Stomach (tissue), 9 donors: ENCODE measurements around the gene ARRB1. TPM values are rescaled to one million over a fixed set of nuclear protein-coding genes. Genes with fewer than 3 reads are reported as not detected.

Source experiments
- DNase-seq, 2 donors: peaks; one replicate each; pipeline versions ENCODE4 v3.0.0 to v3.0.0-alpha.2; 2013 to 2019
- H3K27ac ChIP-seq, 5 donors: fragments of 200-600 bp in 4 of 5; sonication (generic) in 4 of 5; one replicate each; pipeline ENCODE4 v1.5.1; 2013 to 2019; ENCODE audit warnings: mild to moderate bottlenecking in 1 of 5, moderate library complexity in 1 of 5
- H3K27me3 ChIP-seq, 3 donors: fragments of 200-600 bp; sonication (generic); one replicate each; pipeline ENCODE4 v1.5.1; 2017 to 2019; ENCODE audit warnings: mixed run types in 1 of 3
- H3K36me3 ChIP-seq, 4 donors: fragments of 200-600 bp; sonication (generic); 1 replicate in 3 of 4; 2 replicates in 1 of 4; pipeline ENCODE4 v1.5.1; 2016 to 2019
- H3K4me1 ChIP-seq, 4 donors: fragments of 200-600 bp; sonication (generic); one replicate each; pipeline ENCODE4 v1.5.1; 2016 to 2019
- H3K4me3 ChIP-seq, 4 donors: fragments of 200-600 bp; sonication (generic) in 3 of 4; one replicate each; pipeline ENCODE4 v1.5.1; 2016 to 2019; ENCODE audit warnings: mild to moderate bottlenecking in 1 of 4
- H3K9me3 ChIP-seq, 4 donors: fragments of 200-600 bp; sonication (generic); one replicate each; pipeline ENCODE4 v1.5.1; 2016 to 2019
- EP300 ChIP-seq: sonication (generic); formaldehyde crosslinking; IDR thresholded peaks from one replicate; pipeline ENCODE4 v1.6.1; 2017; ENCODE audit warnings: antibody characterized with exemption
- POLR2A ChIP-seq, 4 donors: fragments of 450-650 bp; IDR thresholded peaks; one replicate each; pipeline ENCODE4 v1.6.1; 2016; ENCODE audit warnings: antibody characterized with exemption in 4 of 4, control low read depth in 2 of 4, mild to moderate bottlenecking in 1 of 4, moderate library complexity in 1 of 4
- POLR2AphosphoS5 ChIP-seq, 3 donors: sonication (generic); formaldehyde crosslinking; IDR thresholded peaks; one replicate each; pipeline ENCODE4 v1.6.1; 2016; ENCODE audit warnings: antibody characterized with exemption in 3 of 3
- WGBS, 5 donors: extraction: QIAGEN DNeasy Blood & Tissue Kit in 3 of 5; methylation state at CpG; one replicate each; pipeline versions ENCODE4 v1.1.5 to v1.1.7; 2013 to 2018; 5-methylcytosine and 5-hydroxymethylcytosine counted together
- intact Hi-C: fragments of 100-400 bp; cut with DNase I; formaldehyde crosslinking; loops from one replicate; pipeline ENCODE4 v1.15.1; 2023; ENCODE audit warnings: low total_unique reads
- polyA plus RNA-seq, 3 donors: library from polyadenylated mRNA; stranded (reverse); fragments of 200-250 nt; gene quantifications; one replicate each; pipeline ENCODE4 v1.2.3, GENCODE V29; 2013
- total RNA-seq, 5 donors: library from RNA; depleted of rRNA; stranded (reverse); fragments of >200 nt; gene quantifications; one replicate each; pipeline versions ENCODE4 v1.1.0 to v1.2.3, GENCODE V29; 2014 to 2016
- TF ChIP-seq, protein P1 (sequence below), 7 experiments: fragments of 450-650 bp in 4 of 7; fragments of 200-600 bp in 3 of 7; sonication (generic) in 3 of 7; IDR thresholded peaks; one replicate each; pipeline ENCODE4 v1.5.1; 2016 to 2019; ENCODE audit warnings: antibody characterized with exemption in 7 of 7, control low read depth in 2 of 7, mild to moderate bottlenecking in 1 of 7
- donor health status: healthy with polysubstance abuse.
- donor health status: Bipolar disorder and iron deficiency.
- donor health status: healthy.

ARRB1 gene
- total and polyA plus RNA-seq, 8 donors, result 18.0 to 151 (median 48.4) TPM

DNA sequence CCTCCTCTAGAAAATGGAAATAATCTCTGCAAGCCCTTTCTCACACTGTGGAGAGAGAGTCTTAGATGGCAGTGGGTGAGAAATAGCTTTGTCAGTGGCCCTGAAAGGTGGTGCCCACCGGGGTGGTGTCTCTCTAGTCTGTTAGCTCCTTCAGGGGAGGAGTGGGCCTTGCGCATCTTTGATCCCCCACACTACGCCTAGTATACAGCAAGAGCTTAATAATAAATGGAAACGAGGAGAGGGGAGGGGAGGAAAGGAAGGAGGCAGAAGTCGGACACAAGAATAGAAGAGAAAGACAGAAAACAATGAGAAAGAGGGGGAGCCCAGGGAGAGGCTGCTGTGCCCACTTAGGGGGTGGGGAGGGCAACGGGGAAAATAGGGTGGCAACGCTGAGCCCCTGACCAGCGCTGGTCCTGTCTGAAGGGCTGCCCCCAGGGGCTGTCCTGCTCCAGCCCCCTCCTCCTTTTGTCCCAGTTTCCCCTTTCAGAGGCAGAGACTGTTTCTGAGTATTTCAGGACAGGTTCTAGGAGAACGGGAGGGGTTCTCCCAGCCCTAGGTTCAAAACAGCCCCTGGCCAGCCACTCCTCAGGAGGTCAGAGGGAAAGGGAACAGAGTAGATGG, 1.2 kb downstream of the ARRB1 start:
- no peaks in the 10 kb centered on the region for H3K36me3 ChIP-seq
- TF ChIP-seq, protein P1, sequence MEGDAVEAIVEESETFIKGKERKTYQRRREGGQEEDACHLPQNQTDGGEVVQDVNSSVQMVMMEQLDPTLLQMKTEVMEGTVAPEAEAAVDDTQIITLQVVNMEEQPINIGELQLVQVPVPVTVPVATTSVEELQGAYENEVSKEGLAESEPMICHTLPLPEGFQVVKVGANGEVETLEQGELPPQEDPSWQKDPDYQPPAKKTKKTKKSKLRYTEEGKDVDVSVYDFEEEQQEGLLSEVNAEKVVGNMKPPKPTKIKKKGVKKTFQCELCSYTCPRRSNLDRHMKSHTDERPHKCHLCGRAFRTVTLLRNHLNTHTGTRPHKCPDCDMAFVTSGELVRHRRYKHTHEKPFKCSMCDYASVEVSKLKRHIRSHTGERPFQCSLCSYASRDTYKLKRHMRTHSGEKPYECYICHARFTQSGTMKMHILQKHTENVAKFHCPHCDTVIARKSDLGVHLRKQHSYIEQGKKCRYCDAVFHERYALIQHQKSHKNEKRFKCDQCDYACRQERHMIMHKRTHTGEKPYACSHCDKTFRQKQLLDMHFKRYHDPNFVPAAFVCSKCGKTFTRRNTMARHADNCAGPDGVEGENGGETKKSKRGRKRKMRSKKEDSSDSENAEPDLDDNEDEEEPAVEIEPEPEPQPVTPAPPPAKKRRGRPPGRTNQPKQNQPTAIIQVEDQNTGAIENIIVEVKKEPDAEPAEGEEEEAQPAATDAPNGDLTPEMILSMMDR (IDR thresholded peaks at IDR 0.05), result no peak
- no peak for TF ChIP-seq EP300
- TF ChIP-seq POLR2A (IDR thresholded peaks at IDR 0.05), result no peak
- no peak for TF ChIP-seq POLR2AphosphoS5 (IDR thresholded peaks at IDR 0.05)
- WGBS, 5 donors, result 25 to 47% (median 39%) methylated on average over 9 of the region's 9 CpGs
- H3K27ac ChIP-seq, result peak overlapping the region; percentile 95 to 98 (median 97)
- no peak for DNase-seq
- intact Hi-C loops, result no loop called here
- no peaks in the 10 kb centered on the region for H3K9me3 ChIP-seq
- no peaks in the 10 kb centered on the region for H3K27me3 ChIP-seq
- peak overlapping the region; percentile 66 to 92 (median 76) for H3K4me3 ChIP-seq
- H3K4me1 ChIP-seq, result peaks cover 65 to 79% (median 74%) of the 10 kb centered on the region in 4 donors

DNA sequence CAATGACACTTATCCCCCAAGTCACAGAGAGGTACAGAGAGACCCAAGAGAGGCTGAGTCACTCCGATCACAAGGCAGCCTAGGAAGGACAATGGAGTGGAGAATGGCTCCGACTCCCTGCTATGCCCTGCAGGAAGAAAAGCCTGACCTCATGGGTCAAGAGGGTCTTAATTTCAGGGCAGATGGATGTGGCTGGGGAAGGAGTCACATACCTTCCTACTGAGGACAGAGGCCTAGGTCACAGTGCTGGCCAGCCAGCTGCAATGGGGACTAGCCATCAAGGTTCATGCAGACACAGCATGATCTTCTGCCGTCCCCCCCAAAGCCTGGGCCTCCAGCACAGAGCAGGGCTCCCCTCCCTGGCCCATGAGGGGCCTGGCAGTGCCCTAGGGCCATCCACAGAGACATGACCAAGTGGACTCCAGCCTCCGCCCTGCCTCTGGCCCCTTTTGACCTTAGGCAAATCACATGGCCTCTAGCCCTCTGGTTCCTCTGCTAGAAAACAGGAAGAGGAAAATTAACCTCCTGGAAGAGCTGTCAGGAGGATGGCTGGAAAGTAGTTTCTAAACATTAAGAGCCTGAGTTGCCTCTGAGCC, 1.8 kb downstream of the ARRB1 start:
- Histone ChIP-seq H3K4me1 (peaks cover 71 to 85% (median 81%) of the 10 kb centered on the region in 4 donors), H3K36me3 (no peaks in the 10 kb centered on the region), H3K27ac (peak overlapping the region; percentile 95 to 98 (median 97)), H3K9me3 (no peaks in the 10 kb centered on the region), H3K4me3 (peak overlapping the region; percentile 66 to 92 (median 76)), H3K27me3 (no peaks in the 10 kb centered on the region)
- 50 to 64% (median 61%) methylated on average over 4 of the region's 4 CpGs for WGBS, 5 donors
- intact Hi-C loops, result no loop called here
- TF ChIP-seq POLR2AphosphoS5 (IDR thresholded peaks at IDR 0.05), result no peak
- no peak for TF ChIP-seq EP300
- no peak for TF ChIP-seq POLR2A (IDR thresholded peaks at IDR 0.05)
- TF ChIP-seq, protein P1 (IDR thresholded peaks at IDR 0.05), result no peak
- no peak for DNase-seq

DNA sequence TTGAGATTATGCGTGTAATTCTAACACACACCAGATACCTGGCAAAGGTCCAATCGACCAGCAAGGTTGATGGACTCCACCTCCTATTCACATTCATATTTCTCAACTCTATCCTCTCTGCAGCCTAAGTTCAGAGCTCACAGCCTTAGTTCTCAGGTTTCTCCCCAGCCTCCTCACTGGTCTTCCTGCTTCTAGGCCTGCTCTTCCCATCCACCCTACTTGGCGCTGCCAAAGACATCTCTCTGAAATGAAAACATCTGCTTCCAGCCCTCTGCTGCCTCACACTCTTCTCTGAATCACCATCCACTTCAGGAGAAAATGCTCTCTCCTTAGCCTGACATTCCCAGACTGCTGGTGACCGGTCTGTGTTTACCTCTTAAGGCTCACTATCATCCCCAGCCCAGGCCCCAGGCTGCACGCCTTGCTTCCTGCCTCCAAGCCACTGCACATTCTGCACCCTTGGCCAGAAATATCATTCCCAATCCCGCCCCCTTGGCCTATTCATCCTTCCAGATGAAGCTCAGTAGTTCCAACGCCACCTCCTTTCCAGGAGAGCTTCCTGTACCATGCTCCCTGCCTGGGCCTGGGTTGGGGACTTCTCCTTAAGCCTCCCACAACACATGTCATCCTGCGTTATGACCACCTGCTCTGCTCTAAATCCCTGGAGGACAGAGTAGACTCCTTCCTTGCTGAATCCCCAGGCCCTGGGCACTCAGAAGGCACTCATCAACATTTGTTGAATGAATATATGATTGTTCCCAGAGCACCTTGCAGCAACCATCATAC, 3.5 kb downstream of the ARRB1 start:
- H3K4me3 ChIP-seq, result peak overlapping the region in 1 of 4 donors; percentile 79
- TF ChIP-seq, protein P1 (IDR thresholded peaks at IDR 0.05), result peak in 1 of 7 experiments; percentile 3
- TF ChIP-seq POLR2A (IDR thresholded peaks at IDR 0.05) (no peak), POLR2AphosphoS5 (IDR thresholded peaks at IDR 0.05) (peak in 1 of 3 donors; percentile 62), EP300 (no peak)

DNA sequence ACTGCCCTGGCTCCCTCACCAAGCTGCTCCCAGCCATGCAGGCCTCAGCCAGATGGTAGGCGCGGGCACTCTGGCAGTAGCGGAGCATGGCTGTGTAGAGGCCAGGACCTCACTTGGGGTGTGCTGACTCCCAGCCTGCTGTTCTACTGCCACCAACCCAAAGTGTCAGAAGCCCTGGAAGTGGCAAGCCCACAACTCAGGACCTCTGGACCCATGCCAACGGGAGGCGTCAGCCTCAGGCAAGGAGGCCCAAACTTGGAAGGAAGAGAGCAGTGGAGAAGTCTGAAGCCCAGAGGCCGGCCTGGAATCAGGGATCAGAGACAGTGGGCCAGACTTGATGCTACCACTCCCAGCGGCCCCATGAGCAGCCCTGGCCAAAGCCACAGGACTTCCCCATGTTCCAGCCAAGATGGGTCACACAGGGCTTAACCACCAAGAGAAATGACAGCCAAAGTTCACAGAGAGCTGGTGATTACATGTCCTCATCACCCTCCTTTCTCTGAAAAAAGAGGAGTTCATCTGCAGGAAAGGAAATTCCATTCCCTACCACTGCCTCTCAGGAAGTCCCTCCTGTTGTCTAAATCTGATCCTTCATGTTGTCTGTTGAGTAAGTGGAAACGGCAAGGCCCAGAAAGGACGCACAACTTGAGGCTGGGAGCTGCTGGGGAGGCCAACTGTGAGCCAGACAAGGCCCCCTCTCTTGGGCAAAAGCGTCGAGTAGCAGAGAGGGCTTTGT, 4.4 kb downstream of the ARRB1 start:
- peak overlapping the region; percentile 91 to 97 (median 97) for H3K27ac ChIP-seq
- no peaks in the 10 kb centered on the region for H3K9me3 ChIP-seq
- peaks cover 88 to 97% (median 93%) of the 10 kb centered on the region in 4 donors for H3K4me1 ChIP-seq
- 51 to 58% (median 56%) methylated on average over 7 to 11 of the region's 11 CpGs for WGBS, 5 donors
- peak overlapping the region in 1 of 4 donors; percentile 7 for H3K4me3 ChIP-seq
- no peaks in the 10 kb centered on the region for H3K27me3 ChIP-seq
- H3K36me3 ChIP-seq, result no peaks in the 10 kb centered on the region
- intact Hi-C loops, result no loop called here
- DNase-seq, result peak in 1 of 2 donors; percentile 55
- TF ChIP-seq POLR2AphosphoS5 (IDR thresholded peaks at IDR 0.05) (no peak), POLR2A (IDR thresholded peaks at IDR 0.05) (no peak)
- TF ChIP-seq, protein P1 (IDR thresholded peaks at IDR 0.05), result no peak

More for the DNA sequence above, 3.5 kb downstream of the ARRB1 start:
- Histone ChIP-seq H3K27me3 (no peaks in the 10 kb centered on the region), H3K36me3 (no peaks in the 10 kb centered on the region), H3K27ac (peak overlapping the region; percentile 91 to 97 (median 97)), H3K4me1 (peaks cover 88 to 96% (median 93%) of the 10 kb centered on the region in 4 donors), H3K9me3 (no peaks in the 10 kb centered on the region)
- peak in 1 of 2 donors; percentile 81 for DNase-seq
- intact Hi-C loops, result no loop called here
- 24 to 33% (median 28%) methylated on average over 8 of the region's 8 CpGs for WGBS, 5 donors
